IPS DF 19.7 (cell line): ENCODE measurements around the gene RCC2.

Experiments
- DNase-seq: peaks from one replicate; pipeline ENCODE4 v3.0.0-alpha.2; 2013; ENCODE audit warnings: low read depth, low spot score

RCC2 gene

GRCh38 chr1:17372955-17373354, 66.5 kb downstream of the RCC2 start:
- DNase-seq, result no peak

GRCh38 chr1:17371896-17372295, 67.6 kb downstream of the RCC2 start, which contains the start of gene PADI6:
TSS of gene PADI6 (plus strand) at chr1:17372196. CDS start at chr1:17372246, 50 bp downstream.
- DNase-seq, result no peak

GRCh38 chr1:17370618-17371017, 68.9 kb downstream of the RCC2 start:
- peak; percentile 38 for DNase-seq

GRCh38 chr1:17369466-17369865, 70.0 kb downstream of the RCC2 start:
- no peak for DNase-seq

GRCh38 chr1:17365293-17365692, 74.2 kb downstream of the RCC2 start:
- no peak for DNase-seq

GRCh38 chr1:17363771-17364170, 75.7 kb downstream of the RCC2 start:
- DNase-seq, result no peak

GRCh38 chr1:17363351-17363750, 76.1 kb downstream of the RCC2 start:
- DNase-seq, result no peak

GRCh38 chr1:17361687-17362086, 77.8 kb downstream of the RCC2 start:
- no peak for DNase-seq

GRCh38 chr1:17360272-17360956, 79.1 kb downstream of the RCC2 start:
- no peak for DNase-seq

- DNase-seq, result no peak
Measured at GRCh38 chr1:17359808-17360207, 79.7 kb downstream of the RCC2 start.

GRCh38 chr1:17359031-17359430, 80.4 kb downstream of the RCC2 start:
- no peak for DNase-seq

- no peak for DNase-seq
Measured at GRCh38 chr1:17358557-17358956, 80.9 kb downstream of the RCC2 start.
